Neural crest cell (in vitro differentiated cells): ENCODE results near the gene BEGAIN. TPM values are rescaled to one million over a fixed set of nuclear protein-coding genes. Genes with fewer than 3 reads are reported as not detected.
"Not testable (repeated sequence)": the region's sequence is repeated elsewhere in the genome, so short reads cannot be mapped to it uniquely, and the experiment has no call there.

Source experiments
- DNase-seq: peaks from one replicate; pipeline ENCODE4 v3.0.0; 2021; ENCODE audit warnings: low read depth, mixed read lengths, low spot score
- H3K27ac Mint-ChIP-seq: one replicate; pipeline ENCODE4 v1.8.0; 2021; ENCODE audit warnings: mild to moderate bottlenecking, mixed read lengths; ENCODE audit not compliant: unreplicated experiment
- H3K27me3 Mint-ChIP-seq: 2 replicates; pipeline ENCODE4 v1.8.0; 2021; ENCODE audit warnings: low read depth, mild to moderate bottlenecking, mixed read lengths
- H3K36me3 Mint-ChIP-seq: 2 replicates; pipeline ENCODE4 v1.8.0; 2021; ENCODE audit warnings: low read depth, mild to moderate bottlenecking, mixed read lengths
- H3K4me1 Mint-ChIP-seq: 2 replicates; pipeline ENCODE4 v1.8.0; 2021; ENCODE audit warnings: mixed read lengths
- H3K4me3 Mint-ChIP-seq: one replicate; pipeline ENCODE4 v1.8.0; 2021; ENCODE audit warnings: mild to moderate bottlenecking, mixed read lengths
- H3K9me3 Mint-ChIP-seq: 2 replicates; pipeline ENCODE4 v1.8.0; 2021; ENCODE audit warnings: mixed read lengths
- total RNA-seq: library from RNA; stranded (reverse); gene quantifications from 2 replicates; pipeline ENCODE4 v1.2.1, GENCODE V29; 2021
- TF ChIP-seq, protein P1 (sequence below): fragments of 200-600 bp; sonication (generic); conservative IDR thresholded peaks from 2 replicates; pipeline ENCODE4 v1.5.0; 2021; ENCODE audit warnings: antibody characterized with exemption, mild to moderate bottlenecking

BEGAIN gene
- total RNA-seq, 1 donor from 2014 or later: 4.8 TPM

- Mint-ChIP-seq H3K27ac (no peak overlapping the region), H3K4me3 (no peak overlapping the region), H3K9me3 (no peaks in the 10 kb centered on the region), H3K27me3 (no peaks in the 10 kb centered on the region), H3K4me1 (peaks cover 10% of the 10 kb centered on the region), H3K36me3 (no peaks in the 10 kb centered on the region)
- DNase-seq: no peak
- TF ChIP-seq, protein P1, sequence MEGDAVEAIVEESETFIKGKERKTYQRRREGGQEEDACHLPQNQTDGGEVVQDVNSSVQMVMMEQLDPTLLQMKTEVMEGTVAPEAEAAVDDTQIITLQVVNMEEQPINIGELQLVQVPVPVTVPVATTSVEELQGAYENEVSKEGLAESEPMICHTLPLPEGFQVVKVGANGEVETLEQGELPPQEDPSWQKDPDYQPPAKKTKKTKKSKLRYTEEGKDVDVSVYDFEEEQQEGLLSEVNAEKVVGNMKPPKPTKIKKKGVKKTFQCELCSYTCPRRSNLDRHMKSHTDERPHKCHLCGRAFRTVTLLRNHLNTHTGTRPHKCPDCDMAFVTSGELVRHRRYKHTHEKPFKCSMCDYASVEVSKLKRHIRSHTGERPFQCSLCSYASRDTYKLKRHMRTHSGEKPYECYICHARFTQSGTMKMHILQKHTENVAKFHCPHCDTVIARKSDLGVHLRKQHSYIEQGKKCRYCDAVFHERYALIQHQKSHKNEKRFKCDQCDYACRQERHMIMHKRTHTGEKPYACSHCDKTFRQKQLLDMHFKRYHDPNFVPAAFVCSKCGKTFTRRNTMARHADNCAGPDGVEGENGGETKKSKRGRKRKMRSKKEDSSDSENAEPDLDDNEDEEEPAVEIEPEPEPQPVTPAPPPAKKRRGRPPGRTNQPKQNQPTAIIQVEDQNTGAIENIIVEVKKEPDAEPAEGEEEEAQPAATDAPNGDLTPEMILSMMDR: no peak
Observed at GRCh38 chr14:100523131-100523842, 63.9 kb downstream of the BEGAIN start.

DNA sequence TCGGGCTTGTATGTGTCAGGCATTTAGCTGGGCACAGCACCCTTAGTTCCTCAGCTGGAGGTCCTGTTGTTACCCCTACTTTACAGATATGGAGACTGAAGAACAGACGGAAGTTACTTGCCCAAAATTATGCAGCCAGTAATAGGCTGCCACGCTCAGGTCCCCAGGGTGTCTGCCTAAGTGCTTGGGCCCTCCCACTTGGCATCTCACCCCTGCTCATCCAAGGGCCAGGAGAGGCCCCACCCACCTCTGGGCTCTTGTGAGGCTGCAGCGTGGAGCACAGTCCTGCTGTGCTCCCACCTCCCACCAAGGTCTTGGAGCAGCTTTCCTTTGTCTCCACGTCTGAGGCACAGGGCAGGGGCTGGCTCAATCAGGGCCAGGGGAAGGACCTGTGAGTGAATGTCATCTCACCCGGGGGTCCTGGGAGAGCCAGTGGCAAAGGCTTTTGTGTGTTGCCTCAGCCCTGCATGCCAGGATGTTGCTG is 64.6 kb downstream of the BEGAIN start:
- Mint-ChIP-seq H3K4me1 (peaks cover 10% of the 10 kb centered on the region), H3K27ac (no peak overlapping the region), H3K27me3 (no peaks in the 10 kb centered on the region), H3K4me3 (no peak overlapping the region), H3K36me3 (no peaks in the 10 kb centered on the region), H3K9me3 (no peaks in the 10 kb centered on the region)
- TF ChIP-seq, protein P1: no peak
- no peak for DNase-seq

- H3K36me3 Mint-ChIP-seq, H3K27ac Mint-ChIP-seq, H3K4me3 Mint-ChIP-seq, H3K27me3 Mint-ChIP-seq, H3K4me1 Mint-ChIP-seq, DNase-seq: not testable (repeated sequence)
- H3K9me3 Mint-ChIP-seq: peaks cover 11% of the 10 kb centered on the region
Observed at GRCh38 chr14:100506053-100506452, 81.2 kb downstream of the BEGAIN start.

DNA sequence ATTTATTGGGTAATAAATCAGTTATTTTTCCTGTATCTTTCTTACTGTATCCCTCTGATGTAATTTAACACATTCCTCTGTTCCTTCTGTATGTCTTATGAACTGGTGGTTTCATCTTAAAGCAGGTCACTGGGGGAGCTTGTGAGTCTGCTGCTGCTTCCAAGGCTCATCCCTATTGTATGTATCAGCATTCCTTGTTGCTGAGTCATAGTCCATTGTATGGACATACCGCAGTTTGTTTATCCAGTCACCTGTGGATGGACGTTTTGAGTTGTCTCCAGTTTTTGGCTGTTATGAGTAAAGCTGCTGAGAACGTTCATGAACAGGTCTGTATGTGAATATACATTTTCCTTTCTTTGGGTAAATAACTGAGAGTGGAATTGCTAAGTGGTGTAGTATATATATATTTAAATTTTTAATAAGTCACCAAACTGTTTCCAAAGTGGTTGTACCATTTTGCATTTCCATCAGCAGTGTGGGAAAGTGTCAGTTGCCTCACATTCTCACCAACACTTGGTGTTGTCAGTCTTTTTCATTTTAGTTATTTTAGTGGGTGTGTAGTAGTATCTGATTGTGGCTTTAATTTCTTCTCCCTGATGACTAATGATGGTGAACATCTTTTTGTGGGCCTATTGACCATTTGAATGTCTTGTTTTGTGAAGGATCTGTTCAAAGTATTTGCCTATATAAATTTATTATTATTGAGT is 82.7 kb downstream of the BEGAIN start:
- no peak for DNase-seq
- TF ChIP-seq, protein P1: no peak
- Mint-ChIP-seq H3K4me3 (no peak overlapping the region), H3K36me3 (peaks cover 5% of the 10 kb centered on the region), H3K9me3 (peaks cover 11% of the 10 kb centered on the region), H3K27me3 (no peaks in the 10 kb centered on the region), H3K27ac (no peak overlapping the region), H3K4me1 (no peaks in the 10 kb centered on the region)

DNA sequence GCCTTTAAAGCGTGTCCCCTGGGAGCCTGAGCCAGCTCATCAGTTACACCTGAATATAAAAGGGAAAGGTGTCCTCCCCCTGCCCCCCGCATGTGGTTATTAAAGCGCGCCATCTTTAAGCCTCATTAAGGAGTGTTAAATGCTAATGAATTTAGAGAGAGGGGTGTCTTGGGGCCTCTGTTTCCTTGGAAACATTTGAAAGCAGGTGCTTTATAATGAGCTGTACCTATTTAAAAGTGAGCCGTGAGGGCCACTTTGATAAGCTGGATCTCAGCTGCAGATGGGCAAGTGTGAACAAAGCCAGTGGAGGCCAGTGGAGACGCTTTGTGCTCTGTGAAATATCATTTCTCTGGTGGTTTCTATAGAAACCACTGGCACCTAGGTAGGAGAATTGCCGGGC is 84.0 kb downstream of the BEGAIN start:
- Mint-ChIP-seq H3K9me3 (peaks cover 11% of the 10 kb centered on the region), H3K27ac (no peak overlapping the region), H3K36me3 (peaks cover 5% of the 10 kb centered on the region), H3K27me3 (no peaks in the 10 kb centered on the region), H3K4me3 (no peak overlapping the region), H3K4me1 (no peaks in the 10 kb centered on the region)
- TF ChIP-seq, protein P1: no peak
- DNase-seq: no peak
